ENCODE data around the gene NR2F6.

- TF ChIP-seq CTCF (IDR thresholded peaks at IDR 0.05) (no peak), POLR2A (IDR thresholded peaks at IDR 0.05) (no peak)
Measured at GRCh38 chr19:17185590-17185989, 60.1 kb downstream of the NR2F6 start.

Data from lower leg skin (tissue), 3 donors.